NT2/D1 (cell line): ENCODE results near the gene UFL1.
"Not testable (repeated sequence)": the region's sequence is repeated elsewhere in the genome, so short reads cannot be mapped to it uniquely, and the experiment has no call there.

ENCODE experiments used
- DNase-seq: peaks from one replicate; pipeline ENCODE4 v3.0.0-alpha.2; 2011; ENCODE audit warnings: low read depth, low spot score
- H3K27me3 ChIP-seq: 2 replicates; pipeline ENCODE4 v1.6.0; 2011; ENCODE audit warnings: mild to moderate bottlenecking; ENCODE audit not compliant: insufficient read length, insufficient read depth
- H3K36me3 ChIP-seq: 2 replicates; pipeline ENCODE4 v1.6.1; 2011; ENCODE audit warnings: mild to moderate bottlenecking, low read length, mixed read lengths; ENCODE audit not compliant: insufficient read depth, insufficient read length
- H3K4me1 ChIP-seq: 2 replicates; pipeline ENCODE4 v1.5.1; 2011; ENCODE audit not compliant: insufficient read depth, insufficient read length
- H3K4me3 ChIP-seq: 2 replicates; pipeline ENCODE4 v1.5.1; 2011; ENCODE audit warnings: low read depth; ENCODE audit not compliant: insufficient read length
- H3K9ac ChIP-seq: 2 replicates; pipeline ENCODE4 v1.6.0; 2011; ENCODE audit warnings: low read depth; ENCODE audit not compliant: insufficient read length
- H3K9me3 ChIP-seq: 2 replicates; pipeline ENCODE4 v1.5.1; 2011; ENCODE audit warnings: mild to moderate bottlenecking, low read length; ENCODE audit not compliant: insufficient read depth
- SUZ12 ChIP-seq: IDR thresholded peaks from 2 replicates; pipeline ENCODE4 v1.6.1; 2011; ENCODE audit not compliant: insufficient read length, insufficient read depth; ENCODE audit errors: extremely low read depth
- YY1 ChIP-seq: IDR thresholded peaks from 2 replicates; pipeline ENCODE4 v1.6.1; 2011; ENCODE audit not compliant: insufficient read length, insufficient read depth
- ZNF274 ChIP-seq: IDR thresholded peaks from 2 replicates; pipeline ENCODE4 v1.6.1; 2011; ENCODE audit warnings: mild to moderate bottlenecking, low read depth, low read length

UFL1 gene

DNA sequence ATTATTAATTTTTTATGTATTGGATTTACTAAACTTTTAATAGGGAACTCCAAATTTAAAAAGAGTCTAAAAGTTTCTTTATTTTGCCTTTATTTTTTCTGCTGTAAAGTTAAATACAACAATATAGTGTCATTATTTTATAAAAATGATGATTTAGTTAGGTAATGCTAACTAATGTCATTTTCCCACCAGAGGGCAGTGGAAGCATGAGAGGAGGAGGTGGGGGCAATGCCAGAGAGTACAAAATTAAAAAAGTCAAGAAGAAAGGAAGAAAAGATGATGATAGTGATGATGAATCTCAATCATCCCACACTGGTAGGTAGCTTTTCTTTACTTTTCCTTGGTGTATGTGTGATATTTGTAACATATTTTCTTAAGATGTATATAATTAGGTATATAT, 21.1 kb downstream of the UFL1 start:
- H3K9me3 ChIP-seq, result no peaks in the 10 kb centered on the region
- no peak for DNase-seq
- no peaks in the 10 kb centered on the region for H3K4me1 ChIP-seq
- no peaks in the 10 kb centered on the region for H3K27me3 ChIP-seq
- H3K9ac ChIP-seq, result no peak overlapping the region
- TF ChIP-seq SUZ12, result no peak
- TF ChIP-seq YY1, result no peak
- no peak for TF ChIP-seq ZNF274
- peaks cover 21% of the 10 kb centered on the region for H3K36me3 ChIP-seq
- no peak overlapping the region for H3K4me3 ChIP-seq

DNA sequence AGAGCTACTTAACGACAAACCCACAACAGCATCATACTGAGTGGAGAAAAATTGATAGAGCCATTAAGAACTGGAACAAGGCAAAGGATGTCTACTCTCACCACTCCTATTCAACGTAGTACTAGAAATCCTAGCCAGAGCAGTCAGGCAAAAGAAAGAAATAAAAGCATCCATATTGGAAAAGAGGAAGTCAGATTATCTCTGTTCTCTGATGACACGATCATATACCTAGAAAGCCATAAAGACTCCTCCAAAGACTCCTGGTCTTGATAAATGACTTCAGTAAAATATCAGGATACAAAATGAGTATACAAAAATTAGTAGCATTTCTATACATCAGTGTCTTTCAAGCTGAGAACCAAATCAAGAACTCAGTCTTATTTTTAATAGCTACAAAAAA, 24.3 kb downstream of the UFL1 start:
- no peak overlapping the region for H3K9ac ChIP-seq
- H3K27me3 ChIP-seq, result no peaks in the 10 kb centered on the region
- TF ChIP-seq ZNF274 (no peak), SUZ12 (no peak), YY1 (no peak)
- no peak overlapping the region for H3K4me3 ChIP-seq
- no peaks in the 10 kb centered on the region for H3K4me1 ChIP-seq
- DNase-seq, result no peak
- peaks cover 22% of the 10 kb centered on the region for H3K36me3 ChIP-seq
- no peaks in the 10 kb centered on the region for H3K9me3 ChIP-seq

DNA sequence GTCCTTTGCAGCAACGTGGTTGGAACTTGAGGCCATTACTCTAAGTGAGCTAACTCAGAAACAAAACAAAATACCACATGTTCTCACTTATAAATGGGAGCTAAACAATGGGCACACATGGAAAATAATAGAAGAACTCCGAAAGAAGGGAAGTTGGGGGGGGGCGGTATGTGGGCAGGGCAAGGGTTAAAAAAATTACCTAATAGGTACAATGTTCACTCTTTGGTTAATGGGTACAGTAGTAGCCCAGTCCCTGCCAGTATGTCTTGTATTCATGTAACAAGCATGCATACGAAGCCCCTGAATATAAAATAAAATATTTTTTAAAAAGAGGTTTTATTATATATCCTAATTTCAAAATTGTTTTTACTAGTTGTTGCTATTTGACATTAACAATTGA, 26.0 kb downstream of the UFL1 start:
- Histone ChIP-seq H3K4me3 (no peak overlapping the region), H3K9me3 (no peaks in the 10 kb centered on the region), H3K27me3 (no peaks in the 10 kb centered on the region), H3K9ac (no peak overlapping the region), H3K4me1 (no peaks in the 10 kb centered on the region), H3K36me3 (peaks cover 28% of the 10 kb centered on the region)
- TF ChIP-seq ZNF274 (no peak), SUZ12 (no peak), YY1 (no peak)
- no peak for DNase-seq

DNA sequence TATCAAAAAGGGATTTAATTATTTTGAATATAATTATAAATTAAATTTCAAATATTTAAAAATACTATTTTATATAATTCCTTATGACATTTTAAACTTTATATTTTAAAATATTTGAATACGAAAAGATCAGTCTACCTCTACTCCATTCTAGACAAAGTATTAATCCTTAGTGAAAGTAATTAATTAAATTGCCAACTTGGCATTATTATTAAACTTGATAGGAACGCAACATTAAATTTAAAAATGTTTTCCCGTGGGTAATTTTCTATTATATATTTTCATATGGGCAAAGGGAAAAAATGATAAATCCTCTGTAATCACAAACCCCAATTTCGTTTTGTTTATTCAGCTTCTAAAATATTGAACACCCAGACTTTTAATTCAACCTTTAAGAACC, 33.0 kb downstream of the UFL1 start:
- H3K4me3 ChIP-seq, result no peak overlapping the region
- peaks cover 32% of the 10 kb centered on the region for H3K36me3 ChIP-seq
- H3K27me3 ChIP-seq, result no peaks in the 10 kb centered on the region
- H3K9ac ChIP-seq, result no peak overlapping the region
- H3K4me1 ChIP-seq, result no peaks in the 10 kb centered on the region
- H3K9me3 ChIP-seq, result no peaks in the 10 kb centered on the region
- no peak for TF ChIP-seq ZNF274
- TF ChIP-seq SUZ12, result no peak
- no peak for TF ChIP-seq YY1
- no peak for DNase-seq

DNA sequence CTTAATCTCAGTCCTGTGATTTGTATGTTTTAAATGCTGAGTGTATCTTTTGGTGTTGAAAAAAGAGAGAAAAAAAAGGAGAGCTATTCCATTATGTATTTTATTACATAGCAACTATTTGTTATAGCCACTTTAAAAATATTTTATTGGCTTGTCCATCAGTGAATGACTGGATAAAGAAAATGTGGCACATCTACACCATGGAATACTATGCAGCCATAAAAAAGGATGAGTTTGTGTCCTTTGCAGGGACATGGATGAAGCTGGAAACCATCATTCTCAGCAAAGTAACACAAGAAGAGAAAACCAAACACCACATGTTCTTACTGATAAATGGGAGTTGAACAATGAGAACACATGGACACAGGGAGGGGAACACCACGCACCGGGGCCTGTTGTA, 38.1 kb downstream of the UFL1 start:
- H3K9ac ChIP-seq, result not testable (repeated sequence)

DNA sequence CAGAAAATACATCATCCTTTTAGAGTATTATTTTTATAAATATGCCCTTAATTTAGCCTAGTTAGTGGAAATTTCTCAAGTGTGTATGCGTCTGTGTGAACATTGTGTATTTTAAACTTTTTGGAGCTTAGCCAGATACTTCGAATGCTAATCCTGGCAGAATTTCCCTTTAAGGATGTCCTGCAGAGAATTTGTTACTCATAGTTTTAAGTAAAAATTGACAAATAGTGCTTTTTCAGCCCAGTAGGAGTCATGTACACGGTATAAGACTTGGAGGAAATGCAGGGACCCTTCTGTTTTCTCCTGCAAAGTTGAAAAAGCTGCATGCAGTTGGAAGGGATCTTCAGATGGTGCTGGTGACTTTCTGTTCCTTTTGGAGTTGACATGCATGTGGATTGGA, 41.3 kb downstream of the UFL1 start, which contains the start of gene FHL5:
FHL5 (plus strand) TSS at position 243 of the 400 bp plus-strand sequence. CDS start 40,486 bp downstream, outside the sequence.
- Histone ChIP-seq H3K9me3 (no peaks in the 10 kb centered on the region), H3K36me3 (no peaks in the 10 kb centered on the region), H3K27me3 (no peaks in the 10 kb centered on the region), H3K4me1 (no peaks in the 10 kb centered on the region), H3K9ac (no peak within 1 kb of the TSS), H3K4me3 (no peak within 1 kb of the TSS)
- TF ChIP-seq YY1, result no peak
- TF ChIP-seq SUZ12, result no peak
- TF ChIP-seq ZNF274, result no peak
- DNase-seq, result no peak

More for the DNA sequence above, 38.1 kb downstream of the UFL1 start:
- H3K36me3 ChIP-seq, H3K4me1 ChIP-seq, H3K9me3 ChIP-seq, DNase-seq, H3K4me3 ChIP-seq, H3K27me3 ChIP-seq: not testable (repeated sequence)

DNA sequence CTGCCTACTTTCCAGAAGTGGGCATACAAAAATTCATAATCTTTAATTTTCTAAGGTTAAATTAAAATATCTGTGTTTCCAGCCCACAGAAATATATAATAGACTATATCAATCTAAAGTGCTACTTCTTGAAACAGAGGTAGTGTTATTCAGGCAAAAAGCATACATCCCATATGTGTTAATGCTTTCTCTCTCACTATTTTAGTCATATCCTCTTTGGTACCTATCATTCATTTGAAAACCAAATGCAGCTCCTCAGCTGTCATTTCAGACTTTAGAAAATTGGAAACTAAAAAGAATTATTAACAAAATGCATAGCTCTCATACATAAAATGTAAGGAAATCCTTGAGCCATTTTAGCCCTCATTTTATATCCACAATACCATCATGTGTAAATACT, 42.2 kb downstream of the UFL1 start:
- Histone ChIP-seq H3K36me3 (no peaks in the 10 kb centered on the region), H3K9me3 (no peaks in the 10 kb centered on the region), H3K27me3 (no peaks in the 10 kb centered on the region), H3K9ac (no peak overlapping the region), H3K4me3 (no peak overlapping the region), H3K4me1 (no peaks in the 10 kb centered on the region)
- TF ChIP-seq YY1, result no peak
- TF ChIP-seq SUZ12, result no peak
- TF ChIP-seq ZNF274, result no peak
- no peak for DNase-seq

DNA sequence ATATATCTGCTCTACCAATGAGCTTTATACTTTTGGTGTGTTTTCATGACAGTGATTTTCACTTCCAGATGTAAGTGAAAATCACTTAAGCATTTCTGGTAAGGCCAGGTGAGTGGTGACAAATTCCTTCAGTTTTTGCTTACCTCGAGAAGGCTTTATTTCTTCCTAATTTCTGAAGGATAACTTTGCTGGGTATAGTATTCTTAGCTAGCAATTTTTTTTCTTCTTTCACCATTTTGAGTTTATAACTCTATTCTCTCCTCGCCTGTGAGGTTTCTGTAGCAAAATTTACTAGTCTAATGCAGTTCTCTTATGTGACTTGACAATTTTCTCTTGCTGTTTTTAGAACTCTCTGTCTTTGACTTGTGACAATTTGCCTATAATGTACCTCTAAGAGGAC, 48.4 kb downstream of the UFL1 start:
- no peak overlapping the region for H3K4me3 ChIP-seq
- no peak for DNase-seq

More for the DNA sequence above, 48.4 kb downstream of the UFL1 start:
- no peaks in the 10 kb centered on the region for H3K36me3 ChIP-seq
- TF ChIP-seq SUZ12 (no peak), YY1 (no peak), ZNF274 (no peak)
- peaks cover 10% of the 10 kb centered on the region for H3K9me3 ChIP-seq
- H3K4me1 ChIP-seq, result no peaks in the 10 kb centered on the region
- no peaks in the 10 kb centered on the region for H3K27me3 ChIP-seq
- no peak overlapping the region for H3K9ac ChIP-seq
